ENCODE data around the gene CNKSR2.

CNKSR2 gene

DNA sequence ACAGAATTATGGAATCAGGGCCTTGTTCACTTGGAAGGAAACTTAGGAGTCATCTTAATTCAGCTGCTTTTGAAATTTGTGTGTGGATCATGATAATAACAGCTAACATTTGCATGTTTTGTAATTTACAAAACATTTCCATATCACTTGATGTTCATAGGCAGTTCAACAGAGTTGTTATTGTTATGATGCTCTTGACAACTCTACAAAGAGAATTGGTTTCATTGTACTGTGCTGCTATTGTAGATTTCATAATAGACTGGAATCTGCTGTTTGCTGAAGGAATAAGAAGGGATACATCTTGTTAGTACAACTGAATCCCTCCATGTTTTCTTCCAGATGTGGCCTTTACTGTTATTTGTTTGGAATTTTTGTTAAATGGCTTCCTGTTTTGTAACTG is 83.5 kb downstream of the CNKSR2 start:
- Histone ChIP-seq H3K27me3 (ENCODE audit: low read depth, low read length) (no peaks in the 10 kb centered on the region), H3K36me3 (replicated peaks; ENCODE audit: low read depth, low read length) (no peaks in the 10 kb centered on the region), H4K20me1 (ENCODE audit: insufficient read depth, low read length) (no peaks in the 10 kb centered on the region), H3K27ac (ENCODE audit: low read length) (no peak overlapping the region), H3K4me2 (ENCODE audit: low read length) (no peak overlapping the region), H3K4me3 (ENCODE audit: low read length) (no peak overlapping the region), H3K9me3 (ENCODE audit: insufficient read depth, low read length) (no peaks in the 10 kb centered on the region), H2AFZ (ENCODE audit: low read depth, low read length) (no peak overlapping the region), H3K9ac (ENCODE audit: low read length) (no peak overlapping the region), H3K4me1 (ENCODE audit: low read length) (no peaks in the 10 kb centered on the region), H3K79me2 (ENCODE audit: low read length) (no peaks in the 10 kb centered on the region)
- no peak for TF ChIP-seq EZH2phosphoT487 (IDR thresholded peaks at IDR 0.05; ENCODE audit: low read depth)
- TF ChIP-seq, protein P1, sequence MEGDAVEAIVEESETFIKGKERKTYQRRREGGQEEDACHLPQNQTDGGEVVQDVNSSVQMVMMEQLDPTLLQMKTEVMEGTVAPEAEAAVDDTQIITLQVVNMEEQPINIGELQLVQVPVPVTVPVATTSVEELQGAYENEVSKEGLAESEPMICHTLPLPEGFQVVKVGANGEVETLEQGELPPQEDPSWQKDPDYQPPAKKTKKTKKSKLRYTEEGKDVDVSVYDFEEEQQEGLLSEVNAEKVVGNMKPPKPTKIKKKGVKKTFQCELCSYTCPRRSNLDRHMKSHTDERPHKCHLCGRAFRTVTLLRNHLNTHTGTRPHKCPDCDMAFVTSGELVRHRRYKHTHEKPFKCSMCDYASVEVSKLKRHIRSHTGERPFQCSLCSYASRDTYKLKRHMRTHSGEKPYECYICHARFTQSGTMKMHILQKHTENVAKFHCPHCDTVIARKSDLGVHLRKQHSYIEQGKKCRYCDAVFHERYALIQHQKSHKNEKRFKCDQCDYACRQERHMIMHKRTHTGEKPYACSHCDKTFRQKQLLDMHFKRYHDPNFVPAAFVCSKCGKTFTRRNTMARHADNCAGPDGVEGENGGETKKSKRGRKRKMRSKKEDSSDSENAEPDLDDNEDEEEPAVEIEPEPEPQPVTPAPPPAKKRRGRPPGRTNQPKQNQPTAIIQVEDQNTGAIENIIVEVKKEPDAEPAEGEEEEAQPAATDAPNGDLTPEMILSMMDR (IDR thresholded peaks at IDR 0.05; ENCODE audit: low read depth, low read length) = no peak

DNA sequence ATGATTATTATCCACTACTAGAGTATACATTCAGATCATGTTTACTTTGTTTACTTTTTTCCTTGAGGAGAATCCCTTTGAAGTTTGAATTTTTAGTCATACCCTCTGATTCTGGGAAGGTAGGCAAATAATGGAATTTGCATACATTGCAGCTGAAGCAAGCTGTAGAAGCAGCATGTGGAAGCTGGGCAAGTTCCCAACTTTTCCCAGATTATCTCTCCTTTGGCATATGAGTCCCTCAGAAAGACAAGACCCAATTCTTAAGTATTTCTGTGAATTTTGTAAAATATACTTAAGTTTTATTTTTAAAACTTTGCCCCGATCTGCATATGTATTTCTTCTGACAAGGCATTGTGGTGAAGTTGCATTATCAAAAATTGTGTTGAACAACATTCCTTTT is 94.9 kb downstream of the CNKSR2 start:
- Histone ChIP-seq H2AFZ (ENCODE audit: low read depth, low read length) (no peak overlapping the region), H3K4me3 (ENCODE audit: low read length) (no peak overlapping the region), H3K9ac (ENCODE audit: low read length) (no peak overlapping the region), H3K36me3 (replicated peaks; ENCODE audit: low read depth, low read length) (no peaks in the 10 kb centered on the region), H3K4me1 (ENCODE audit: low read length) (no peaks in the 10 kb centered on the region), H3K27ac (ENCODE audit: low read length) (no peak overlapping the region), H3K9me3 (ENCODE audit: insufficient read depth, low read length) (no peaks in the 10 kb centered on the region), H3K79me2 (ENCODE audit: low read length) (no peaks in the 10 kb centered on the region), H3K4me2 (ENCODE audit: low read length) (no peak overlapping the region), H4K20me1 (ENCODE audit: insufficient read depth, low read length) (no peaks in the 10 kb centered on the region), H3K27me3 (ENCODE audit: low read depth, low read length) (no peaks in the 10 kb centered on the region)
- no peak for TF ChIP-seq EZH2phosphoT487 (IDR thresholded peaks at IDR 0.05; ENCODE audit: low read depth)
- TF ChIP-seq, protein P1 (IDR thresholded peaks at IDR 0.05; ENCODE audit: low read depth, low read length) = no peak

DNA sequence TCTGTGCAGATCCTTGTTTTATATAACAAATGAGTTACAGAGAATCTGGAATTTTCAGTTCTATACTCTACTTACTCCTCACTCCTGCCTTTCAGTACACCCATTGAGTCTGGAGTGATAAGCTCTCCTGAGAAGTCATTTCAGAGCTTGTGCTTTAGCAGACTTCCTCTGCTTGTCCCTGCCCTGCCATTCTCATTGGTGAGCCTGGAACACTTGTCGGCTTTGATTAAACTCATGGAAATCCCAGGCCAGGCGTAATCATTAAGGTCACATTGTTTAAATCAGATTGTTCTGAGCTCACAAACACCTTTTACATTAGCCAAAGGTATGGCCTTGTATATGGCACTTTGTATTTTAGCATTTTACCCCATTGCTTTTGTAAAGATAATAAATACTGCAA is 102.7 kb downstream of the CNKSR2 start:
- Histone ChIP-seq H2AFZ (ENCODE audit: low read depth, low read length) (no peak overlapping the region), H3K4me2 (ENCODE audit: low read length) (no peak overlapping the region), H3K27me3 (ENCODE audit: low read depth, low read length) (no peaks in the 10 kb centered on the region), H3K9ac (ENCODE audit: low read length) (no peak overlapping the region), H3K27ac (ENCODE audit: low read length) (no peak overlapping the region), H3K36me3 (replicated peaks; ENCODE audit: low read depth, low read length) (no peaks in the 10 kb centered on the region), H4K20me1 (ENCODE audit: insufficient read depth, low read length) (no peaks in the 10 kb centered on the region), H3K4me3 (ENCODE audit: low read length) (no peak overlapping the region), H3K79me2 (ENCODE audit: low read length) (no peaks in the 10 kb centered on the region), H3K9me3 (ENCODE audit: insufficient read depth, low read length) (no peaks in the 10 kb centered on the region), H3K4me1 (ENCODE audit: low read length) (peaks cover 3% of the 10 kb centered on the region; the same call in 1 of the 2 replicates)
- TF ChIP-seq, protein P1 (IDR thresholded peaks at IDR 0.05; ENCODE audit: low read depth, low read length) = no peak
- no peak for TF ChIP-seq EZH2phosphoT487 (IDR thresholded peaks at IDR 0.05; ENCODE audit: low read depth)

DNA sequence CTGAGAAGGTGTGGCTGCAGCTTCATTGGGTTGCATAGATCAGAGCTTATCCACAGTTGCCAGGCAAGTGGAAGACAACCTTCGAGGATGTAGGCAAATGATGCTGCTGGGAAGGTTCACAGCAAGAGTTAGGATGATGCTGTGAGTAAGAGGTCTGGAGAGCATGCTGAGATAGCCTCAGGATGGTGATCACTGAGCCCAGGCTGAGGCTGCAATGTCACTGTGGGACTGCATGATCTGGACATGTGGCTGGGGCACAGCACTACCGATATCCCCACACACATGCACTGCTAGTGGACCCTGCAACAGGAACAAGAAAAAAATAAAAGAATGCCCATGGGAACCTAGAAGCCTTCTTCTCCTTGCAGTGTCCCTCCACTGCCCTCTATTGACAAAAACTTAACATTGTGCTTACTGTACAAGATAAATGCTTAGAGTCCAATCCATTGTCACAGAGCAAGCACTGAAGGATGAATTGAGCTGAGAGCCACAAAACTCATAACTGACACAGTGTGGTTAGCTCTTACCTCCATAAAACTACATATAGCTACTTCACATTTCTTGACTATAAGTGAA is 105.6 kb downstream of the CNKSR2 start:
- H3K4me1 ChIP-seq (ENCODE audit: low read length) = peaks cover 3% of the 10 kb centered on the region; the same call in 1 of the 2 replicates
- H3K27ac ChIP-seq (ENCODE audit: low read length) = no peak overlapping the region
- H3K36me3 ChIP-seq (replicated peaks; ENCODE audit: low read depth, low read length) = no peaks in the 10 kb centered on the region
- H3K79me2 ChIP-seq (ENCODE audit: low read length) = no peaks in the 10 kb centered on the region
- H4K20me1 ChIP-seq (ENCODE audit: insufficient read depth, low read length) = no peaks in the 10 kb centered on the region
- no peak overlapping the region for H3K4me2 ChIP-seq (ENCODE audit: low read length)
- no peak for TF ChIP-seq EZH2phosphoT487 (IDR thresholded peaks at IDR 0.05; ENCODE audit: low read depth)
- TF ChIP-seq, protein P1 (IDR thresholded peaks at IDR 0.05; ENCODE audit: low read depth, low read length) = peak; percentile 67
- H3K4me3 ChIP-seq (ENCODE audit: low read length) = no peak overlapping the region
- H3K9ac ChIP-seq (ENCODE audit: low read length) = no peak overlapping the region
- no peaks in the 10 kb centered on the region for H3K9me3 ChIP-seq (ENCODE audit: insufficient read depth, low read length)
- no peaks in the 10 kb centered on the region for H3K27me3 ChIP-seq (ENCODE audit: low read depth, low read length)
- no peak overlapping the region for H2AFZ ChIP-seq (ENCODE audit: low read depth, low read length)

Data from OCI-LY3 (cell line).